ENCODE data around the gene MRPL20. TPM values are rescaled to one million over a fixed set of nuclear protein-coding genes. Genes with fewer than 3 reads are reported as not detected.

The MRPL20 gene
- total RNA-seq, 1 donor = 85.5 TPM

DNA sequence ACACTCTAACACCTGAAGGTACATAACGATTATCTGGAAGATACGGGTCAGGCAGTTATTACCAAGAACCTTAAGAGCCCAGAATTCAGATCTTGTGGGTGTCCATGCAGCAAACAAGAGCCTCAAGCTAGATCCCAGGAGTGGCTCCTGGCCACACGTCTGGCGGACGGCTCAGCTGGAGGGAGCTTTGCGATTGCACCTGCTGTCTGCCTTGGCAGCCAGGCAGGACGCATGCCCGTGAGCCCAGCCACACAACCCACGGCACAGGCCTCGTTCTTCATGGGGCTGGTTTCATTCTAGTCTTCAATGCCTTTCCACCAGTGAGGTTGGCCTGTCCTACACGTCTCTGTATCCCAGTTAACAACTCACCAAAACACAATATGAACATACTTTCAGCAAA lies 13.7 kb downstream of the MRPL20 start:
- TF ChIP-seq, protein P1, sequence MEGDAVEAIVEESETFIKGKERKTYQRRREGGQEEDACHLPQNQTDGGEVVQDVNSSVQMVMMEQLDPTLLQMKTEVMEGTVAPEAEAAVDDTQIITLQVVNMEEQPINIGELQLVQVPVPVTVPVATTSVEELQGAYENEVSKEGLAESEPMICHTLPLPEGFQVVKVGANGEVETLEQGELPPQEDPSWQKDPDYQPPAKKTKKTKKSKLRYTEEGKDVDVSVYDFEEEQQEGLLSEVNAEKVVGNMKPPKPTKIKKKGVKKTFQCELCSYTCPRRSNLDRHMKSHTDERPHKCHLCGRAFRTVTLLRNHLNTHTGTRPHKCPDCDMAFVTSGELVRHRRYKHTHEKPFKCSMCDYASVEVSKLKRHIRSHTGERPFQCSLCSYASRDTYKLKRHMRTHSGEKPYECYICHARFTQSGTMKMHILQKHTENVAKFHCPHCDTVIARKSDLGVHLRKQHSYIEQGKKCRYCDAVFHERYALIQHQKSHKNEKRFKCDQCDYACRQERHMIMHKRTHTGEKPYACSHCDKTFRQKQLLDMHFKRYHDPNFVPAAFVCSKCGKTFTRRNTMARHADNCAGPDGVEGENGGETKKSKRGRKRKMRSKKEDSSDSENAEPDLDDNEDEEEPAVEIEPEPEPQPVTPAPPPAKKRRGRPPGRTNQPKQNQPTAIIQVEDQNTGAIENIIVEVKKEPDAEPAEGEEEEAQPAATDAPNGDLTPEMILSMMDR (IDR thresholded peaks at IDR 0.05; ENCODE audit: insufficient read depth, low read depth, low read length) = no peak
- DNase-seq (ENCODE audit: low read depth) = no peak
- H3K4me3 ChIP-seq (ENCODE audit: low read depth, low read length) = no peak overlapping the region

DNA sequence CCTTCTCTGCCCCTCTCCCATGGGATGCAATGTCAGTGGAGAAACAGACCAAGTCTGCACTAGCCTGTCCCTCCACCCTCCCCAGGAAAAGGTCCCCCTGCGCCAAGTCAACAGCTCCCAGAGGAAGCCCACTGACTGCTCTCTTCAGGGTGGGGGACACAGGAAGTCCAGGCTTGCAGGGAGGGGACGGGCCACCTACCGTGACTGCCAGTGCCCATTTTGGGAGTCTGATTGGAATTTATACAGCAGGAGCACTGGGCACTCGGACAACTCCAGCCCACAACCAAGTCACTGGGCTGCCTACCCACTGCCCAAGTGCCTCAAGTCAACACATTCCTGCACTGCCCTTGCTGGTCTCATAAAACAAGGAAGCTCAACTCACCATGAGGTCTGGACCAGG lies 14.1 kb downstream of the MRPL20 start:
- H3K4me3 ChIP-seq (ENCODE audit: low read depth, low read length) = no peak overlapping the region
- no peak for DNase-seq (ENCODE audit: low read depth)
- TF ChIP-seq, protein P1 (IDR thresholded peaks at IDR 0.05; ENCODE audit: insufficient read depth, low read depth, low read length) = no peak

DNA sequence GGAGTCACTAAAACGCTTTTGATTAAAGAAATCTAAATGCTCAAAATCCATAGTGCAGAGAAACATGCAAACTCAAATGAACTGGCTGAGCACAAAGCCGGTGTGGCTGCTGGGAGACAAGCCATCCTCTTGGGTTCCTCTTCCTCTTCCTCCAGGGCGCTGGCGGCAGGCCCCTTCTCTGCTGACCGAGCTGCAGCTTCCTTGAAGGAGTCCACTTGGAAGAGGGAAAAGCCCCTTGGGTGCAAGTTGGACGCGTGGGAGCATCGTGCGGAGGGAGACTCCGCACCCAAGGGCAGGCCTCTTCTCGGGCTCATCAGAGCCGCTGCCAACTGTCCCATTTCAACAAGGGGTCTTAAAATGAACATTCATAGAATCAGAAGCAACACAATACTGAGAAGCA lies 15.9 kb downstream of the MRPL20 start:
- no peak overlapping the region for H3K4me3 ChIP-seq (ENCODE audit: low read depth, low read length)
- TF ChIP-seq, protein P1 (IDR thresholded peaks at IDR 0.05; ENCODE audit: insufficient read depth, low read depth, low read length) = no peak
- no peak for DNase-seq (ENCODE audit: low read depth)

DNA sequence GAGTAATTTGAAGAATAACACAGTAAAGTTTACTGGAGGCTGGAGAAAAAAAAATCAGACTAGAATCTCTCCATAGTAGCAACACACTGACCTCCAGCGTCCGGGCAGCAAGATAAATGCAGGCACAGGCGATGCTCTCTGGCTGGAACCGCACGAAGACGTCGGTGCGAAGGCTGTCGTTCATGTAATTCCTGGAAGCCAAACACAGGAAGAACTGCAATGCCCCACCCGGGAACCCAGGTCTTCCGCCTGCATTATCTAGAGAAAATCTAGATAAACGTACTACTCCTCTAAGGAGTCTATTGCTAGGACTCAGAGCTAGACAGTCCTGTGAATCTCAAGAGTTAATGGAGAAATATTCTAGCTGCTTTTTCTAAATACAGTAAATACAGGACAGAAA lies 16.4 kb downstream of the MRPL20 start:
- TF ChIP-seq, protein P1 (IDR thresholded peaks at IDR 0.05; ENCODE audit: insufficient read depth, low read depth, low read length) = no peak
- no peak overlapping the region for H3K4me3 ChIP-seq (ENCODE audit: low read depth, low read length)
- no peak for DNase-seq (ENCODE audit: low read depth)

DNA sequence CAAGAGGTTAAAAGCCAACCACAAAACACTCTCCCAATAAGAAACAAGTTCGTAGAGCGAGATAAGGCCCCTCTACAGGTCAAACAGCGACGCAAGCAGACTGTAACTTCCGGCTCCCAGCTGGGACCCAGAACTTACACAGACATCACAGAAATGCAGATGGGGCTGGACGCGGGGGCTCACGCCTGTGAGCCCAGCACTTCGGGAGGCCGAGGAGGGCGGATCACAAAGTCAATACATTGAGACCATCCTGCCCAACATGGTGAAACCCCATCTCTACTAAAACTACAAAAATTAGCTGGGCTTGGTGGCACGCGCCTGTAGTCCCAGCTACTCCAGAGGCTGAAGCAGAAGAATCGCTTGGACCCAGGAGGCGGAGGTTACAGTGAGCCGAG lies 19.0 kb downstream of the MRPL20 start:
- TF ChIP-seq, protein P1 (IDR thresholded peaks at IDR 0.05; ENCODE audit: insufficient read depth, low read depth, low read length) = no peak
- no peak for DNase-seq (ENCODE audit: low read depth)
- H3K4me3 ChIP-seq (ENCODE audit: low read depth, low read length) = no peak overlapping the region

DNA sequence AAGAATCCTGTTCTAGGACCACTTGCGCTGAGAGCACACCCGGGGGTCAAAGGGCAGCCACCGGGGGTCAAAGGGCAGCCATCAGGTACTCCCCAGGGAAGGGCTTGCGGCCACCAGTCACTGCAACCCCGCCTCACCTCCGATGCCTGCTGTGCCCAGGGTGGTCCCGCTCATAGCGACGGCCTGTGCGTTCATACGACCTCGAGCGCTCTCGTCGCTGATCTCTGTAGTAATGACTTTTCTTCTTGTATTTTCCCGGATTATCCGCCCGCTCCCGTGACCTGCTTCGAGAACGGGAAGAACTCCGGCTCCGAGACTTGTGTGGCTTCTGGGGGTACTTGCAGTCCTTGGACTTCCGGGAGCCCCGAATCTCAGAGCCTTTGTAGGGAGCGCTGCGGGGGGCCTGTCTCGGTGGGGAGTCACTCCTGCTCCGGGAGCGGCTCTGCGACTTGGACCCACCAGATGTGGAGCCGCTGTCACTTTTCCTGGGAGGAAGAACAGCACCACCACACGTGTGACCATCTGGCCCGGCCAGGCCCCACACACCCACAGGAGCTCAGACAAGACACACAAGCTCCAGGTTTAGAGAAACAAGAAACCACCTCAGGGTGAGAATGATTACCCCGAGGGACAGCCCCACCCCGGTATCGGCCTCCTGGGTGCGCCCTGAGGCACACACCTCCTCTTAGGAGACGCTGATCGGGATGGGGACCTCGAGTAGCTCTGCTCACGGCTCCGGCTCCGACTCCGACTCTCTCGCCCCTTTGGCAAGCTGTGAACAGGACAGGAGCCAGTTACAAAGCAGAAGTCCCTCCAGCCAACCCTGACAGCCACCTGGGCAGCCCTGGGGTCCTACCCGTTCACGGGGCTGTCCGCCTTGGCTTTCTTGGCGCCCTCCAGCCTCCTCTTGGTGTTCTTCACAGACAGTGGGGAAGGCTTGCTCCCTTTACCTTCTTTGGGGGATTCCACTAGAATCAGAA lies 19.7 kb downstream of the MRPL20 start:
- H3K4me3 ChIP-seq (ENCODE audit: low read depth, low read length) = no peak overlapping the region
- DNase-seq (ENCODE audit: low read depth) = no peak
- TF ChIP-seq, protein P1 (IDR thresholded peaks at IDR 0.05; ENCODE audit: insufficient read depth, low read depth, low read length) = no peak
